ENCODE measurements around the gene IL17C. TPM values are rescaled to one million over a fixed set of nuclear protein-coding genes. Genes with fewer than 3 reads are reported as not detected.

Gene IL17C
- total RNA-seq, 1 experiment from 2014 or later: 1.9 TPM

- Mint-ChIP-seq H3K36me3 (peaks cover 50% of the 10 kb centered on the region), H3K4me1 (peaks cover 20% of the 10 kb centered on the region), H3K4me3 (no peak overlapping the region), H3K27ac (no peak overlapping the region), H3K9me3 (no peaks in the 10 kb centered on the region), H3K27me3 (ENCODE audit: low read depth) (no peaks in the 10 kb centered on the region)
- ATAC-seq: no peak
- ChIA-PET CTCF (interaction anchor here (0.9 to 2.9 kb wide), 4 partner anchors 9 to 35 kb away, joined by 3 to 7 read pairs (median 4); no protein-coding TSS in a partner anchor), POLR2A (no interaction called here)
- no peak for DNase-seq (ENCODE audit: low spot score)
- no peak for TF ChIP-seq ETV6 (CRISPR knock-in tag; IDR thresholded peaks at IDR 0.05)
- no peak for TF ChIP-seq ATF1 (CRISPR knock-in tag; IDR thresholded peaks at IDR 0.05)
- TF ChIP-seq CBFB (CRISPR knock-in tag; IDR thresholded peaks at IDR 0.05; ENCODE audit: low read depth): no peak
- TF ChIP-seq E2F5 (CRISPR knock-in tag; IDR thresholded peaks at IDR 0.05): no peak
- no peak for TF ChIP-seq ZNF121 (CRISPR knock-in tag; IDR thresholded peaks at IDR 0.05)
- TF ChIP-seq NR1H2 (CRISPR knock-in tag; IDR thresholded peaks at IDR 0.05): no peak
Observed at GRCh38 chr16:88601313-88602036, 36.9 kb upstream of the IL17C start.

- ChIA-PET POLR2A (no interaction called here), CTCF (interaction anchor here (1.2 to 2.9 kb wide), 4 partner anchors 8 to 136 kb away, joined by 4 to 7 read pairs (median 6); no protein-coding TSS in a partner anchor)
- no peaks in the 10 kb centered on the region for H3K9me3 Mint-ChIP-seq
- no peak overlapping the region for H3K4me3 Mint-ChIP-seq
- H3K27ac Mint-ChIP-seq: no peak overlapping the region
- H3K4me1 Mint-ChIP-seq: peaks cover 20% of the 10 kb centered on the region
- no peak for ATAC-seq
- H3K27me3 Mint-ChIP-seq (ENCODE audit: low read depth): no peaks in the 10 kb centered on the region
- DNase-seq (ENCODE audit: low spot score): no peak
- no peak for TF ChIP-seq PREB (CRISPR knock-in tag; IDR thresholded peaks at IDR 0.05; ENCODE audit: borderline replicate concordance)
- no peak for TF ChIP-seq MXD4 (CRISPR knock-in tag; IDR thresholded peaks at IDR 0.05; ENCODE audit: borderline replicate concordance)
- no peak for TF ChIP-seq ZNF263 (CRISPR knock-in tag; IDR thresholded peaks at IDR 0.05; ENCODE audit: low read depth)
- TF ChIP-seq ATF6 (CRISPR knock-in tag; IDR thresholded peaks at IDR 0.05): no peak
- no peak for TF ChIP-seq NFATC4 (CRISPR knock-in tag; IDR thresholded peaks at IDR 0.05)
- TF ChIP-seq HMGXB4 (CRISPR knock-in tag; IDR thresholded peaks at IDR 0.05): no peak
- TF ChIP-seq CTCF (IDR thresholded peaks at IDR 0.05): no peak
- no peak for TF ChIP-seq RORB (CRISPR knock-in tag; IDR thresholded peaks at IDR 0.05)
- no peak for TF ChIP-seq GTF2I (CRISPR knock-in tag; conservative IDR thresholded peaks at IDR 0.05)
- no peak for TF ChIP-seq NR3C1 (CRISPR knock-in tag; conservative IDR thresholded peaks at IDR 0.05; ENCODE audit: low read depth)
- TF ChIP-seq CBFB (CRISPR knock-in tag; IDR thresholded peaks at IDR 0.05; ENCODE audit: low read depth): no peak
- no peak for TF ChIP-seq ARID4B (CRISPR knock-in tag; IDR thresholded peaks at IDR 0.05; ENCODE audit: borderline replicate concordance)
- TF ChIP-seq ETV6 (CRISPR knock-in tag; IDR thresholded peaks at IDR 0.05): no peak
- TF ChIP-seq FOXJ3 (CRISPR knock-in tag; IDR thresholded peaks at IDR 0.05; ENCODE audit: borderline replicate concordance): no peak
- TF ChIP-seq JUN (CRISPR knock-in tag; IDR thresholded peaks at IDR 0.05): no peak
- H3K36me3 Mint-ChIP-seq: peaks cover 54% of the 10 kb centered on the region
Observed at GRCh38 chr16:88602091-88602490, 36.3 kb upstream of the IL17C start.
